Heart left ventricle (tissue), 16 donors: Measurements from ENCODE around the gene WDFY3. TPM values are rescaled to one million over a fixed set of nuclear protein-coding genes. Genes with fewer than 3 reads are reported as not detected.

ENCODE experiments used
- ATAC-seq, 4 donors: fragments of 200-7000 bp; cut with Tn5 transposase; one replicate each; pipeline ENCODE4 v1.9.1; 2020 to 2022; ENCODE audit warnings: moderate library complexity in 4 of 4, mild to moderate bottlenecking in 3 of 4, moderate number of reproducible peaks in 1 of 4
- DNase-seq, 5 donors: peaks; one replicate each; pipeline ENCODE4 v3.0.0-alpha.2; 2020
- H3K27ac ChIP-seq, 12 donors: fragments of 200-600 bp; sonication (generic) in 4 of 12; one replicate each; pipeline versions ENCODE4 v1.5.0 to v1.8.0; 2016 to 2022; ENCODE audit warnings: mild to moderate bottlenecking in 2 of 12
- H3K27me3 ChIP-seq, 9 donors: fragments of 200-600 bp; sonication (generic) in 2 of 9; one replicate each; pipeline versions ENCODE4 v1.5.1 to v1.8.0; 2016 to 2022; ENCODE audit warnings: mild to moderate bottlenecking in 3 of 9
- H3K36me3 ChIP-seq, 9 donors: fragments of 200-600 bp; sonication (generic) in 2 of 9; one replicate each; pipeline versions ENCODE4 v1.5.0 to v1.8.0; 2018 to 2022; ENCODE audit warnings: mild to moderate bottlenecking in 2 of 9
- H3K4me1 ChIP-seq, 12 donors: fragments of 200-600 bp; sonication (generic) in 4 of 12; one replicate each; pipeline versions ENCODE4 v1.5.0 to v1.8.0; 2016 to 2022; ENCODE audit warnings: mild to moderate bottlenecking in 3 of 12
- H3K4me3 ChIP-seq, 12 donors: fragments of 200-600 bp; sonication (generic) in 4 of 12; one replicate each; pipeline versions ENCODE4 v1.5.0 to v1.8.0; 2017 to 2022; ENCODE audit warnings: mild to moderate bottlenecking in 9 of 12, moderate library complexity in 4 of 12
- H3K9me3 ChIP-seq, 12 donors: fragments of 200-600 bp; sonication (generic) in 4 of 12; one replicate each; pipeline versions ENCODE4 v1.5.0 to v1.8.0; 2016 to 2022; ENCODE audit warnings: mild to moderate bottlenecking in 1 of 12
- CTCF ChIP-seq, 12 donors: fragments of 200-600 bp; sonication (generic) in 4 of 12; IDR thresholded peaks; one replicate each; pipeline versions ENCODE4 v1.5.0 to v1.8.0; 2018 to 2022; ENCODE audit warnings: antibody characterized with exemption in 12 of 12, mild to moderate bottlenecking in 5 of 12
- POLR2A ChIP-seq, 2 donors: fragments of 450-650 bp; IDR thresholded peaks; one replicate each; pipeline ENCODE4 v1.6.1; 2017; ENCODE audit warnings: antibody characterized with exemption in 2 of 2, mild to moderate bottlenecking in 2 of 2, moderate library complexity in 2 of 2
- WGBS, 4 donors: extraction: QIAGEN DNeasy Blood & Tissue Kit in 2 of 4; methylation state at CpG; one replicate each; pipeline versions ENCODE4 v1.1.5 to v1.1.7; 2013 to 2018; 5-methylcytosine and 5-hydroxymethylcytosine counted together
- intact Hi-C, 10 donors: fragments of 100-400 bp; cut with DNase I; formaldehyde crosslinking; loops; one replicate each; pipeline versions ENCODE4 v1.11.1 to v1.14.2; 2022
- polyA plus RNA-seq, 2 donors: library from polyadenylated mRNA; stranded (reverse); fragments of 200-250 nt; gene quantifications; one replicate each; pipeline ENCODE4 v1.2.3, GENCODE V29; 2013
- total RNA-seq, 9 donors: library from RNA; depleted of rRNA in 2 of 9; stranded (reverse); fragments of >200 nt in 2 of 9; fragmentation: NEBNext Ultra II Directional in 3 of 9; extraction: Animal tissue kit (Norgen Biotek cat#: 25700) in 3 of 9; gene quantifications; one replicate each; pipeline versions ENCODE4 v1.1.0 to v1.2.4, GENCODE V29; 2016 to 2023
- donor health status: ischemic (EF 13 %, LVEDD 7.1; RV severe dilation, severe dysfunction).
- donor health status: healthy with polysubstance abuse.
- donor health status: DM: no; HTN: yes; CAD: no.
- donor health status: DM: no; HTN: no; CAD: no.
- donor health status: ischemic (EF 25% LVEDD 6.9; RV normal size, moderate dysfunction).
- donor health status: ischemic (EF 25% LVEDD 5.7; RV mildly dilated, moderate dysfunction).
- donor health status: healthy.
- donor health status: DM: yes; HTN: yes; CAD: no.
- donor health status: ischemic (EF 35%, LVEDD 5.7; RV mildly dilated, moderate dysfunction).
- donor health status: nonischemic (EF 11% LVEDD 7.7; RV severe dilation, severe dysfunction).
- donor health status: DM: yes; HTN: yes; CAD: no.
- donor health status: PGD.
- donor health status: ischemic (EF 29% LVEDD 5.4; RV normal size, mild dysfunction).
- donor health status: nonischemic (EF 23%, LVEDD 6.1; RV moderate dilation, normal function).

WDFY3 gene
- total and polyA plus RNA-seq, 11 donors, result 5.0 to 103 (median 40.4) TPM

DNA sequence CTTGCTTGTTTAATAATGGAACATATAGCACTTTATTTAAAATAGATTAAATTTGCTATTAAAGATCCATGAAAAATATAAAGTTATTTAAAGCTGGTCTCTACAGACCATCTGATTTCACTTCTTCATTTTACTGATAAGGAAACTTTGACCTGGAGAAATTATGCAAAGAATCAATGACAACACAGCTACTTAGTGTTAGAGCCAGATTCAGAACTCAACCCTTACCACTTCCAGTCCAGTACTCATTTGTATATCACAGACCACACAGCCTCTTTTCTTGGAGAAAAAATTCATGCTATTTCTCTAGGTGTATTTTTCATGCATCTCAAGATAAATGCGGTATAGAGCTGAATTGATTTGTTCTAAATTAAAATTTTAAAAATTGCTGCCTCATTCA, 34.0 kb downstream of the WDFY3 start:
- 89 to 98% (median 96%) methylated on average over 1 of the region's 1 CpG for WGBS, 4 donors
- no peak for ATAC-seq
- Histone ChIP-seq H3K36me3 (peaks cover 0 to 32% (median 10%) of the 10 kb centered on the region in 9 donors), H3K4me3 (no peak overlapping the region), H3K27me3 (no peaks in the 10 kb centered on the region), H3K4me1 (peaks cover 4 to 43% (median 18%) of the 10 kb centered on the region in 12 donors), H3K9me3 (no peaks in the 10 kb centered on the region), H3K27ac (no peak overlapping the region)
- no peak for TF ChIP-seq POLR2A (IDR thresholded peaks at IDR 0.05)
- TF ChIP-seq CTCF (IDR thresholded peaks at IDR 0.05), result no peak
- no peak for DNase-seq
- intact Hi-C loops, result no loop called here

GRCh38 chr4:84931961-84932360, 34.5 kb downstream of the WDFY3 start:
- Histone ChIP-seq H3K9me3 (no peaks in the 10 kb centered on the region), H3K27me3 (no peaks in the 10 kb centered on the region), H3K4me1 (peaks cover 0 to 38% (median 13%) of the 10 kb centered on the region in 12 donors), H3K36me3 (peaks cover 0 to 36% (median 11%) of the 10 kb centered on the region in 9 donors), H3K4me3 (no peak overlapping the region), H3K27ac (no peak overlapping the region)
- no peak for DNase-seq
- WGBS, 4 donors, result 60 to 73% (median 70%) methylated on average over 3 of the region's 3 CpGs
- no peak for TF ChIP-seq POLR2A (IDR thresholded peaks at IDR 0.05)
- TF ChIP-seq CTCF (IDR thresholded peaks at IDR 0.05), result no peak
- intact Hi-C loops, result no loop called here
- ATAC-seq, result no peak

GRCh38 chr4:84931274-84931673, 35.2 kb downstream of the WDFY3 start:
- no peaks in the 10 kb centered on the region for H3K27me3 ChIP-seq
- H3K4me1 ChIP-seq, result peaks cover 0 to 32% (median 7%) of the 10 kb centered on the region in 12 donors
- no peak for TF ChIP-seq CTCF (IDR thresholded peaks at IDR 0.05)
- no peak for TF ChIP-seq POLR2A (IDR thresholded peaks at IDR 0.05)
- no peak for ATAC-seq
- DNase-seq, result no peak
- WGBS, 4 donors, result 73 to 83% (median 78%) methylated on average over 2 of the region's 2 CpGs
- H3K36me3 ChIP-seq, result peaks cover 0 to 36% (median 11%) of the 10 kb centered on the region in 9 donors
- H3K9me3 ChIP-seq, result no peaks in the 10 kb centered on the region
- no peak overlapping the region for H3K27ac ChIP-seq
- intact Hi-C loops, result no loop called here
- no peak overlapping the region for H3K4me3 ChIP-seq

DNA sequence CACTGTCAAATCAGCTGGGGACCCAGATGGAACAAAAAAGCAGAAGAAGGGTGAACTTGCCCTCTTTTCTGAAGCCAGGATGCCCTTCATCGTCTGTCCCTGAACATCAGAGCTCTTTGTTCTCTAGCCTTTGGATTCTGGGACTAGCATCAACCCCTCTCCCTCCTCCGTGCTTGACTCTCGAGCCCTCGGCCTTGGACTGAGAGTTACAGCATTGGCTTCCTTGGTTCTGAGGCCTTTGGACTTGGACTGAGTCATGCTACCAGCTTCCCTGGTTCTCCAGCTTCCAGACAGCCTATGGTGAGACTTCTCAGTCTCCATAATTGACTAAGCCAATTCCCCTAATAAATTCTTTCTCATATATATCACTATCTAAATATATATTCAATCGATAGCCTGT, 38.4 kb downstream of the WDFY3 start:
- WGBS, 4 donors, result 92 to 97% (median 95%) methylated on average over 5 of the region's 5 CpGs
- peaks cover 0 to 36% (median 11%) of the 10 kb centered on the region in 9 donors for H3K36me3 ChIP-seq
- intact Hi-C loops, result no loop called here
- no peaks in the 10 kb centered on the region for H3K9me3 ChIP-seq
- H3K4me3 ChIP-seq, result no peak overlapping the region
- peaks cover 0 to 34% (median 13%) of the 10 kb centered on the region in 12 donors for H3K4me1 ChIP-seq
- DNase-seq, result no peak
- H3K27me3 ChIP-seq, result no peaks in the 10 kb centered on the region
- no peak for TF ChIP-seq POLR2A (IDR thresholded peaks at IDR 0.05)
- TF ChIP-seq CTCF (IDR thresholded peaks at IDR 0.05), result no peak
- ATAC-seq, result no peak
- no peak overlapping the region for H3K27ac ChIP-seq
